ENCODE measurements around the gene MARVELD3. TPM values are rescaled to one million over a fixed set of nuclear protein-coding genes. Genes with fewer than 3 reads are reported as not detected.

Gene MARVELD3
- total RNA-seq, 1 donor from 2014 or later = not detected

- no peak for DNase-seq (ENCODE audit: low read depth in 2 of 2)
These were observed 2.4 kb upstream of the MARVELD3 start for GRCh38 chr16:71623597-71623996.

GRCh38 chr16:71625113-71625850 is 702 bp upstream of the MARVELD3 start:
- DNase-seq (ENCODE audit: low read depth in 2 of 2) = no peak

GRCh38 chr16:71626858-71627213 is 852 bp downstream of the MARVELD3 start:
- DNase-seq (ENCODE audit: low read depth in 2 of 2) = no peak

- no peak for DNase-seq (ENCODE audit: low read depth in 2 of 2)
These were observed 1.8 kb downstream of the MARVELD3 start for GRCh38 chr16:71627731-71628181.

- peak; percentile 43 to 83 for DNase-seq (ENCODE audit: low read depth in 2 of 2)
These were observed 2.8 kb downstream of the MARVELD3 start for GRCh38 chr16:71628810-71629209.

GRCh38 chr16:71629278-71630016 is 3.5 kb downstream of the MARVELD3 start:
- no peak for DNase-seq (ENCODE audit: low read depth in 2 of 2)

- no peak for DNase-seq (ENCODE audit: low read depth in 2 of 2)
These were observed 4.8 kb downstream of the MARVELD3 start for GRCh38 chr16:71630808-71631207.

- no peak for DNase-seq (ENCODE audit: low read depth in 2 of 2)
These were observed 5.8 kb downstream of the MARVELD3 start for GRCh38 chr16:71631776-71632175.

- no peak for DNase-seq (ENCODE audit: low read depth in 2 of 2)
These were observed 9.6 kb downstream of the MARVELD3 start for GRCh38 chr16:71635632-71636031.

GRCh38 chr16:71637398-71637797 is 11.4 kb downstream of the MARVELD3 start:
- no peak for DNase-seq (ENCODE audit: low read depth in 2 of 2)

- peak; percentile 18 to 36 for DNase-seq (ENCODE audit: low read depth in 2 of 2)
These were observed 19.5 kb downstream of the MARVELD3 start for GRCh38 chr16:71645450-71645849.

GRCh38 chr16:71647391-71647790 is 21.4 kb downstream of the MARVELD3 start:
- DNase-seq (ENCODE audit: low read depth in 2 of 2) = no peak

- no peak for DNase-seq (ENCODE audit: low read depth in 2 of 2)
These were observed 22.2 kb downstream of the MARVELD3 start for GRCh38 chr16:71648162-71648561.

- peak in 1 of 2 donors; percentile 6 for DNase-seq (ENCODE audit: low read depth in 2 of 2)
These were observed 22.9 kb downstream of the MARVELD3 start for GRCh38 chr16:71648921-71649320.

GRCh38 chr16:71649704-71650103 is 23.7 kb downstream of the MARVELD3 start:
- no peak for DNase-seq (ENCODE audit: low read depth in 2 of 2)

GRCh38 chr16:71658771-71659170 is 32.8 kb downstream of the MARVELD3 start:
- no peak for DNase-seq (ENCODE audit: low read depth in 2 of 2)

GRCh38 chr16:71659471-71659870 is 33.5 kb downstream of the MARVELD3 start:
- no peak for DNase-seq (ENCODE audit: low read depth in 2 of 2)

GRCh38 chr16:71666264-71666663 is 40.3 kb downstream of the MARVELD3 start:
- DNase-seq (ENCODE audit: low read depth in 2 of 2) = no peak

GRCh38 chr16:71666928-71667707 is 41.1 kb downstream of the MARVELD3 start:
- DNase-seq (ENCODE audit: low read depth in 2 of 2) = no peak

- DNase-seq (ENCODE audit: low read depth in 2 of 2) = no peak
These were observed 44.0 kb downstream of the MARVELD3 start for GRCh38 chr16:71669926-71670536.

GRCh38 chr16:71670537-71670936 is 44.6 kb downstream of the MARVELD3 start:
- no peak for DNase-seq (ENCODE audit: low read depth in 2 of 2)

- DNase-seq (ENCODE audit: low read depth in 2 of 2) = no peak
These were observed 45.2 kb downstream of the MARVELD3 start for GRCh38 chr16:71671165-71671564.

Measured in lung microvascular endothelial cell (primary cell).